ENCODE measurements around the gene GPR157.

GPR157 gene

GRCh38 chr1:9086045-9086444 is 42.9 kb downstream of the GPR157 start:
- DNase-seq: no peak

GRCh38 chr1:9085306-9085940 is 43.5 kb downstream of the GPR157 start:
- no peak for DNase-seq

GRCh38 chr1:9084906-9085305 is 44.0 kb downstream of the GPR157 start:
- DNase-seq: peak; percentile 42

- DNase-seq: no peak
These were observed 47.4 kb downstream of the GPR157 start for GRCh38 chr1:9081473-9081872.

- DNase-seq: no peak
These were observed 48.1 kb downstream of the GPR157 start for GRCh38 chr1:9080705-9081291.

- no peak for DNase-seq
These were observed 48.8 kb downstream of the GPR157 start for GRCh38 chr1:9079988-9080704.

- no peak for DNase-seq
These were observed 50.0 kb downstream of the GPR157 start for GRCh38 chr1:9078752-9079500.

- peak; percentile 65 for DNase-seq
These were observed 50.7 kb downstream of the GPR157 start for GRCh38 chr1:9078015-9078751.

- DNase-seq: peak; percentile 55
These were observed 53.9 kb downstream of the GPR157 start for GRCh38 chr1:9075022-9075421.

GRCh38 chr1:9073143-9073542 is 55.8 kb downstream of the GPR157 start:
- DNase-seq: no peak

GRCh38 chr1:9071554-9072235 is 57.2 kb downstream of the GPR157 start:
- DNase-seq: no peak

- no peak for DNase-seq
These were observed 58.4 kb downstream of the GPR157 start for GRCh38 chr1:9070486-9070885.

- DNase-seq: peak; percentile 95
These were observed 59.4 kb downstream of the GPR157 start, which contains the start of gene SLC2A5 for GRCh38 chr1:9069326-9070100. TSS of gene SLC2A5 (minus strand) at chr1:9069635. CDS start at chr1:9069536, 99 bp downstream.

GRCh38 chr1:9068981-9069325 is 59.9 kb downstream of the GPR157 start:
- DNase-seq: no peak

GRCh38 chr1:9066945-9067807 is 61.7 kb downstream of the GPR157 start:
- peak; percentile 81 for DNase-seq

- no peak for DNase-seq
These were observed 63.6 kb downstream of the GPR157 start for GRCh38 chr1:9065213-9065751.

GRCh38 chr1:9062846-9063245 is 66.1 kb downstream of the GPR157 start:
- no peak for DNase-seq

- DNase-seq: no peak
These were observed 66.9 kb downstream of the GPR157 start for GRCh38 chr1:9062021-9062471.

GRCh38 chr1:9061252-9061960 is 67.5 kb downstream of the GPR157 start:
- DNase-seq: no peak
